CD14-positive monocyte (primary cell): ENCODE results near the gene PVR. TPM values are rescaled to one million over a fixed set of nuclear protein-coding genes. Genes with fewer than 3 reads are reported as not detected.

ENCODE experiments used
- DNase-seq, 3 donors: peaks; one replicate each; pipeline ENCODE4 v3.0.0-alpha.2; 2011 to 2022
- H2AFZ ChIP-seq: 2 replicates; pipeline ENCODE4 v1.6.0; 2012; ENCODE audit warnings: mild to moderate bottlenecking, low read depth, low read length, inconsistent platforms; ENCODE audit not compliant: insufficient read depth, poor library complexity, severe bottlenecking
- H3K27ac ChIP-seq, 2 donors: 1 replicate in 1 of 2; 2 replicates in 1 of 2; pipeline ENCODE4 v1.5.1; 2012 to 2013; ENCODE audit warnings: low read length in 2 of 2, control low read depth in 1 of 2, inconsistent platforms in 1 of 2, low read depth in 1 of 2, mild to moderate bottlenecking in 1 of 2
- H3K27me3 ChIP-seq, 2 donors: one replicate each; pipeline versions ENCODE4 v1.6.0 to v1.6.1; 2011 to 2013; ENCODE audit warnings: low read length in 2 of 2; ENCODE audit not compliant: control insufficient read depth in 2 of 2, insufficient read depth in 2 of 2
- H3K36me3 ChIP-seq, 2 donors: replicated peaks in 1 of 2; 1 replicate in 1 of 2; 2 replicates in 1 of 2; pipeline versions ENCODE4 v1.5.1 to v1.6.1; 2012 to 2013; ENCODE audit warnings: low read length in 2 of 2, control low read depth in 1 of 2, inconsistent platforms in 1 of 2, mild to moderate bottlenecking in 1 of 2; ENCODE audit not compliant: insufficient read depth in 2 of 2, control insufficient read depth in 1 of 2
- H3K4me1 ChIP-seq, 2 donors: 1 replicate in 1 of 2; 2 replicates in 1 of 2; pipeline versions ENCODE4 v1.5.1 to v1.6.1; 2012 to 2013; ENCODE audit warnings: low read length in 2 of 2, control low read depth in 1 of 2, inconsistent platforms in 1 of 2, mild to moderate bottlenecking in 1 of 2, moderate library complexity in 1 of 2; ENCODE audit not compliant: insufficient read depth in 2 of 2, control insufficient read depth in 1 of 2
- H3K4me2 ChIP-seq: replicated peaks from 2 replicates; pipeline ENCODE3; 2012; ENCODE audit warnings: low read length, moderate library complexity, mild to moderate bottlenecking; ENCODE audit not compliant: poor library complexity, severe bottlenecking; ENCODE audit errors: extremely low read depth
- H3K4me3 ChIP-seq, 3 experiments: fragments of 200-600 bp in 1 of 3; sonication (generic) in 1 of 3; replicated peaks in 1 of 3; 1 replicate in 2 of 3; 2 replicates in 1 of 3; pipeline ENCODE4 v1.5.1; 2011 to 2013; ENCODE audit warnings: low read length in 3 of 3, mild to moderate bottlenecking in 3 of 3, control low read depth in 2 of 3, low read depth in 2 of 3, inconsistent platforms in 1 of 3, moderate library complexity in 1 of 3
- H3K79me2 ChIP-seq: 2 replicates; pipeline ENCODE4 v1.6.0; 2012; ENCODE audit warnings: mild to moderate bottlenecking, control low read depth, inconsistent platforms, low read length, moderate library complexity; ENCODE audit not compliant: insufficient read depth
- H3K9ac ChIP-seq: 2 replicates; pipeline ENCODE4 v1.6.0; 2017; ENCODE audit warnings: low read length, mild to moderate bottlenecking; ENCODE audit not compliant: insufficient read depth, poor library complexity, severe bottlenecking
- H3K9me3 ChIP-seq, 2 donors: replicated peaks in 1 of 2; 1 replicate in 1 of 2; 2 replicates in 1 of 2; pipeline versions ENCODE4 v1.5.1 to v1.6.1; 2012 to 2013; ENCODE audit warnings: low read length in 2 of 2, control low read depth in 1 of 2; ENCODE audit not compliant: control insufficient read depth in 1 of 2, insufficient read depth in 1 of 2
- H4K20me1 ChIP-seq: 2 replicates; pipeline ENCODE4 v1.6.0; 2012; ENCODE audit warnings: mild to moderate bottlenecking, low read length, control low read depth, moderate library complexity; ENCODE audit not compliant: insufficient read depth
- H3K27ac Mint-ChIP-seq, 7 donors: one replicate each; pipeline ENCODE4 v1.8.0; 2020; ENCODE audit warnings: mild to moderate bottlenecking in 7 of 7, mixed read lengths in 7 of 7, moderate library complexity in 6 of 7, inconsistent platforms in 2 of 7
- H3K27me3 Mint-ChIP-seq, 3 donors: one replicate each; pipeline ENCODE4 v1.8.0; 2021 to 2022; ENCODE audit warnings: low read depth in 3 of 3, mild to moderate bottlenecking in 3 of 3, mixed read lengths in 3 of 3, moderate library complexity in 3 of 3, inconsistent platforms in 1 of 3
- H3K36me3 Mint-ChIP-seq, 2 donors: one replicate each; pipeline ENCODE4 v1.8.0; 2020; ENCODE audit warnings: mixed read lengths in 2 of 2, inconsistent platforms in 1 of 2, mild to moderate bottlenecking in 1 of 2
- H3K4me1 Mint-ChIP-seq: one replicate; pipeline ENCODE4 v1.8.0; 2020; ENCODE audit warnings: mild to moderate bottlenecking, mixed read lengths
- H3K4me3 Mint-ChIP-seq, 2 donors: one replicate each; pipeline ENCODE4 v1.8.0; 2020; ENCODE audit warnings: mild to moderate bottlenecking in 2 of 2, mixed read lengths in 2 of 2, moderate library complexity in 1 of 2
- H3K9me3 Mint-ChIP-seq, 7 donors: one replicate each; pipeline ENCODE4 v1.8.0; 2020 to 2022; ENCODE audit warnings: mixed read lengths in 7 of 7, mild to moderate bottlenecking in 6 of 7, moderate library complexity in 6 of 7, inconsistent platforms in 2 of 7
- CTCF ChIP-seq: fragments of 200-600 bp; IDR thresholded peaks from one replicate; pipeline ENCODE4 v1.8.0; 2022; ENCODE audit warnings: antibody characterized with exemption, mild to moderate bottlenecking
- WGBS: methylation state at CpG from one replicate; pipeline ENCODE4 v1.1.5; 2013; ENCODE audit warnings: missing lambda C conversion rate; ENCODE audit not compliant: insufficient coverage; 5-methylcytosine and 5-hydroxymethylcytosine counted together
- intact Hi-C, 2 donors: fragments of 100-400 bp; cut with micrococcal nuclease; formaldehyde crosslinking; loops; one replicate each; pipeline versions ENCODE4 v1.15.0 to v1.15.1; 2023
- polyA plus RNA-seq, 3 donors: library from polyadenylated mRNA; depleted of rRNA in 1 of 3; unstranded in 2 of 3; stranded (reverse) in 1 of 3; fragments of 300-500 nt in 2 of 3; fragments of >200 nt in 1 of 3; fragmentation: Illumina TruSeq in 2 of 3; gene quantifications; 1 replicate in 2 of 3; 2 replicates in 1 of 3; pipeline ENCODE4 v1.2.3, GENCODE V29; 2012 to 2021

PVR gene
- polyA plus RNA-seq, 3 donors = 10.1 to 20.2 (median 12.9) TPM

DNA sequence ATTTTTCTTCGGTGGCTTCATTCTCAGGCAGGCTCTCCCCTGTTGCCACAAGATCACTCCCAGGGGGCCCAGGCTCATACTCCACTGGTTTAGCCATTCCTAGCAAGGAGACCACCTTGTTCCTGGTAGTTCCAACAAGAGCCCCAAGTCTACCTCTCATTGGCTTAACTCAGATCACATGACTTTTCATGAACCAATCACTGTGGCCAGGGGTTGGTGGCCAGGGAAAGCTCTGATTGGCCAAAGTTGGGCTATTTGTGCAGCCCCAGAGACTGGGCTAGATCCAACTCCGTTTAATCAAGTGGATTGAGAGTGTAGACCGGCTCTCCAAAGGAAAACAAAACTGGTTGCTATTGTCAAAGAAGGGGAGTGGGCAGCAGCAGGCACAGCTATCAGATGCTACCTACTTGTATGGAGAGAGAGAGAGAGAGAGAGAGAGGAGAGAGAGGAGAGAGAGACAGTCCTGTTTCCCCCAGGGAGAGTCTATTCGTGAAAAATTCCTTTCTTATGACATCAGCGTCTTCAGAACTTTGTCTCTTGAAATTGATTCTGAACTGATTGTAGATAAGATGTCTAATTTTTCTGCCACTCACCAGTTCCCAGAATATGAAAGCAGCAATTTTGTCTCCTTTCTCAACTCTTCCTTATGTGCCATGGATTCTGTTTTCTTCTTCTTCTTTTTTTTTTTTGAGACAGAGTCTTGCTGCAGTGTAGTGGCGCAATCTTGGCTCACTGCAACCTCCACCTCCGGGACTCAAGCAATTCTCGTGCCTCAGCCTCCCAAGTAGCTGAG is 33.5 kb downstream of the PVR start:
- Mint-ChIP-seq H3K4me1 (peaks cover 10% of the 10 kb centered on the region), H3K9me3 (peaks cover 0 to 2% (median 0%) of the 10 kb centered on the region in 7 donors), H3K36me3 (peaks cover 0 to 5% of the 10 kb centered on the region in 2 donors), H3K27ac (peak overlapping the region in 4 of 7 donors; percentile 26 to 63 (median 47)), H3K27me3 (peaks cover 0 to 7% (median 6%) of the 10 kb centered on the region in 3 donors), H3K4me3 (peak overlapping the region in 1 of 2 donors; percentile 21)
- Histone ChIP-seq H3K4me3 (no peak overlapping the region), H3K9ac (no peak overlapping the region), H3K27ac (no peak overlapping the region), H3K36me3 (no peaks in the 10 kb centered on the region), H3K4me1 (peaks cover 6 to 14% of the 10 kb centered on the region in 2 donors), H3K9me3 (no peaks in the 10 kb centered on the region), H3K27me3 (no peaks in the 10 kb centered on the region), H2AFZ (no peak overlapping the region), H4K20me1 (no peaks in the 10 kb centered on the region), H3K4me2 (no peak overlapping the region), H3K79me2 (no peaks in the 10 kb centered on the region)
- peak in 1 of 3 donors; percentile 18 for DNase-seq
- WGBS = 93% methylated on average over 3 of the region's 8 CpGs
- TF ChIP-seq CTCF = no peak
- intact Hi-C loops = no loop called here

DNA sequence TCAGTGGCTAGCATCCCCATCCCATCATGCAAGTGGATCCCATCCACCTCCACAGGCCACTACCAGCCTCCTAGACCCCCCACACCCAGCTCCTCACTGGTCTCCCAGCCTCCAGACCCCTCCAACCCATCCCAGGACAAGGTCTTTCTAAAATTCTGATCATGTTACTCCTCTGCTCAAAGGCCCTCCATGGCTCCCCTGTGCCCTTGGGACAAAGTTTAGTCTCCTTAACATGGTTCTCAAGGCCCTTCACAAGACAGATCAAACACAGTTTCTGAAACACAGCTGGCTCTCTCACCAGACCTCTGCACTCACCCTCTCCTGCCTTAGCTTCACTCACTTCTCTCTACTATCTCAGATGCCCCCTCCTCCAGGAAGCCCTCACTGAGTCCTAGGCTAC is 36.8 kb downstream of the PVR start:
- H3K4me1 Mint-ChIP-seq = peaks cover 39% of the 10 kb centered on the region
- Histone ChIP-seq H4K20me1 (no peaks in the 10 kb centered on the region), H3K9ac (no peak overlapping the region), H3K36me3 (no peaks in the 10 kb centered on the region), H3K4me1 (peaks cover 39 to 47% of the 10 kb centered on the region in 2 donors), H3K27me3 (no peaks in the 10 kb centered on the region), H3K4me2 (no peak overlapping the region), H3K27ac (no peak overlapping the region), H3K9me3 (no peaks in the 10 kb centered on the region), H3K79me2 (no peaks in the 10 kb centered on the region), H2AFZ (no peak overlapping the region), H3K4me3 (no peak overlapping the region)
- H3K4me3 Mint-ChIP-seq = no peak overlapping the region
- H3K9me3 Mint-ChIP-seq = peaks cover 0 to 2% (median 0%) of the 10 kb centered on the region in 7 donors
- no peak for DNase-seq
- peaks cover 0 to 5% of the 10 kb centered on the region in 2 donors for H3K36me3 Mint-ChIP-seq
- no peak for TF ChIP-seq CTCF
- H3K27ac Mint-ChIP-seq = no peak overlapping the region
- intact Hi-C loops = loop anchor here in 1 of 2 donors (10.0 kb wide), 1 partner anchor 164 kb away; the partner anchor contains the start of gene NECTIN2
- H3K27me3 Mint-ChIP-seq = peaks cover 0 to 5% (median 4%) of the 10 kb centered on the region in 3 donors
